Measurements from ENCODE around the gene POU6F2. TPM values are rescaled to one million over a fixed set of nuclear protein-coding genes. Genes with fewer than 3 reads are reported as not detected.

The POU6F2 gene
- total RNA-seq, 1 donor, result under 0.01 TPM

DNA sequence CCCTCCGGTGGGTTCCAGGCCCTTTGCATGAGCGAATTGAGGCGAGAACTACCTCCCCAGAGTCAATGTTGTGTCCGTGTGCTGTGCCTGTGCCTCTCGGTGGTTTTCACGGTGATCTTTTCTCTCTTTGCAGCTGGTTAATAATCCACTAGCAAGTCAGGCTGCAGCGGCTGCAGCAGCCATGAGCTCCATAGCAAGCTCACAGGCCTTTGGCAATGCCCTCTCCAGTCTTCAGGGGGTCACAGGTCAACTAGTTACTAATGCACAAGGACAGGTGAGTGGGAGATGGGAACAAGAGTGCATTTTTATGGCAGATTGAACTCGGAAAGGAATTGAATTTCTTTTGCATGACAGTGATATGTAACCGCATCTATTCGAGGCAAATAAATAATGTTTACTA is 428.8 kb downstream of the POU6F2 start:
- no peak overlapping the region for H3K4me3 ChIP-seq (ENCODE audit: low read depth, low read length)
- DNase-seq (ENCODE audit: low read depth), result no peak
- TF ChIP-seq, protein P1, sequence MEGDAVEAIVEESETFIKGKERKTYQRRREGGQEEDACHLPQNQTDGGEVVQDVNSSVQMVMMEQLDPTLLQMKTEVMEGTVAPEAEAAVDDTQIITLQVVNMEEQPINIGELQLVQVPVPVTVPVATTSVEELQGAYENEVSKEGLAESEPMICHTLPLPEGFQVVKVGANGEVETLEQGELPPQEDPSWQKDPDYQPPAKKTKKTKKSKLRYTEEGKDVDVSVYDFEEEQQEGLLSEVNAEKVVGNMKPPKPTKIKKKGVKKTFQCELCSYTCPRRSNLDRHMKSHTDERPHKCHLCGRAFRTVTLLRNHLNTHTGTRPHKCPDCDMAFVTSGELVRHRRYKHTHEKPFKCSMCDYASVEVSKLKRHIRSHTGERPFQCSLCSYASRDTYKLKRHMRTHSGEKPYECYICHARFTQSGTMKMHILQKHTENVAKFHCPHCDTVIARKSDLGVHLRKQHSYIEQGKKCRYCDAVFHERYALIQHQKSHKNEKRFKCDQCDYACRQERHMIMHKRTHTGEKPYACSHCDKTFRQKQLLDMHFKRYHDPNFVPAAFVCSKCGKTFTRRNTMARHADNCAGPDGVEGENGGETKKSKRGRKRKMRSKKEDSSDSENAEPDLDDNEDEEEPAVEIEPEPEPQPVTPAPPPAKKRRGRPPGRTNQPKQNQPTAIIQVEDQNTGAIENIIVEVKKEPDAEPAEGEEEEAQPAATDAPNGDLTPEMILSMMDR (IDR thresholded peaks at IDR 0.05; ENCODE audit: insufficient read depth, low read depth, low read length), result no peak

DNA sequence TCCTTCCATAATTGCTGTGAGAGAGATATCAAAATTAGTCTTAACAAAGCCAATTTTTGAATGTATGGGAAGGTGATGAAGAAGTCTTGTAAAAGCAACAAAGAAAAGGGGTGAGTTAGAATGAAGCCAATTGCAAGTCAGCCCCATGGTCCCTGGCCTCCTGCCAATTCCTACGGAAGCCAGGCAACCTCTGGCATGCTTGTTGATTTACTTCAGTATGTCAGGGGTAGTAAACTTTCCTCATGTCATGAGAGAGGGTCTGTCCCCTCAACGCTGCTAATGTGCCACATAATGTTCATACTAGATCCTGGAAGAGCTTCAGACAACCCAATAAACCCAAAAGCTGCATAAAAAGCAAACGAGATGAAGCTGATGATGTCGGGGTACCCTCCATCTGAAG is 429.4 kb downstream of the POU6F2 start:
- no peak overlapping the region for H3K4me3 ChIP-seq (ENCODE audit: low read depth, low read length)
- TF ChIP-seq, protein P1 (IDR thresholded peaks at IDR 0.05; ENCODE audit: insufficient read depth, low read depth, low read length), result no peak
- DNase-seq (ENCODE audit: low read depth), result no peak

DNA sequence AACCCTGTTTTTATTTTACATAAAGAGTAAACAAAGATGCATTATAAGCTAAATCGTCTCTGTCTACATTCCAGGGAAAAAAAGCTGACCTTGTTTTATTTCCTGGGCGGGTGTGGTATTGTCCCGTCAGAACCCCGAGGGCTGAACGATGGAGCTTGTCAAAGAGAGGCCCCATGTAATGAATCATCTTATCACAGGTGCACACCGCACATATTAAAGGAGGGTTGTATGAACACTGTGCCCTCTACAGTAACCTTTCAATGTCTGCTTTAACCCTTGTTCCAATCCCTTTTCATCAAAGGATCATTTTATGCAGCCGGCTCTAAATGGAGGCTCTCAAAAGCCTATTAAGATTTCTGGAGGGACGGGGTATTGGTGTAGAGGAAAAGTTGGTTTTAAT is 430.0 kb downstream of the POU6F2 start:
- TF ChIP-seq, protein P1 (IDR thresholded peaks at IDR 0.05; ENCODE audit: insufficient read depth, low read depth, low read length), result no peak
- H3K4me3 ChIP-seq (ENCODE audit: low read depth, low read length), result no peak overlapping the region
- DNase-seq (ENCODE audit: low read depth), result no peak

DNA sequence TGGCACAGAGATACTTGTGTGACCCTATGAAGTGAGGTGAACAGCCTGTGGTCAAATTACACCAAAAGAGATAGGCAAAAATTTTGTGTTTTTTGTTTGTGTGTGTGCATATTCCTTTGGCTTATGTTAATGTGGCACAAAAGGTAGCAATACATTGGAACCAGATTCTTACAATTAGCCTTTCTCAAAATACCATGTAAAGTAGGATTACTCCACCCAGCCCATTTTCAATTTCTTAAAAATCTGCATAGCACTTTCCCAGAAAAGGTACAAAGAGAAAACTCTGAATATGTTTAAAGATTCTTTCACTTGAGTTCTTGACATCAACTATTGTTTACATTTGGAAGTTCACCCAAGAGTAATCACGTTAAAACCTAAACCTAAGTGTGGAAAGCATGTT is 431.2 kb downstream of the POU6F2 start:
- no peak for DNase-seq (ENCODE audit: low read depth)
- TF ChIP-seq, protein P1 (IDR thresholded peaks at IDR 0.05; ENCODE audit: insufficient read depth, low read depth, low read length), result no peak
- H3K4me3 ChIP-seq (ENCODE audit: low read depth, low read length), result no peak overlapping the region

DNA sequence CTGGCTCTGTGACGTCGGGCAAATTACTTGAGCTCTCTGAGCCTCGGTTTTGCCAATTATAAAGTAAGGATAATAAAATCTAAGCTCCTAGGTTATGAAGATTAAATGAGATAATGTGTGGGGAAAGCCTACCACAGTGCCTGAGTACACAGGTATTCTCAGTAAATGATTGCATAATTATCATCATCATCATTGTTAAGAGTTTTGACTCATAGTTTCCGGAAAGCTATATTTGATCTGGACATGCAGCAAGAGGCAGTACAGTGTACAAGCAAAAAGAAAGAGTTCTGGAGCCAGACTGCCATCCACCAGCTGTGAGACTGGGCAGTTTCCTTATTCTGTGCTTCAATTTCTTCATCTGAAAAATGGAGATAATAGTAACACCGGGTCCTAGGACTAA is 432.9 kb downstream of the POU6F2 start:
- no peak for DNase-seq (ENCODE audit: low read depth)
- H3K4me3 ChIP-seq (ENCODE audit: low read depth, low read length), result no peak overlapping the region
- TF ChIP-seq, protein P1 (IDR thresholded peaks at IDR 0.05; ENCODE audit: insufficient read depth, low read depth, low read length), result no peak

DNA sequence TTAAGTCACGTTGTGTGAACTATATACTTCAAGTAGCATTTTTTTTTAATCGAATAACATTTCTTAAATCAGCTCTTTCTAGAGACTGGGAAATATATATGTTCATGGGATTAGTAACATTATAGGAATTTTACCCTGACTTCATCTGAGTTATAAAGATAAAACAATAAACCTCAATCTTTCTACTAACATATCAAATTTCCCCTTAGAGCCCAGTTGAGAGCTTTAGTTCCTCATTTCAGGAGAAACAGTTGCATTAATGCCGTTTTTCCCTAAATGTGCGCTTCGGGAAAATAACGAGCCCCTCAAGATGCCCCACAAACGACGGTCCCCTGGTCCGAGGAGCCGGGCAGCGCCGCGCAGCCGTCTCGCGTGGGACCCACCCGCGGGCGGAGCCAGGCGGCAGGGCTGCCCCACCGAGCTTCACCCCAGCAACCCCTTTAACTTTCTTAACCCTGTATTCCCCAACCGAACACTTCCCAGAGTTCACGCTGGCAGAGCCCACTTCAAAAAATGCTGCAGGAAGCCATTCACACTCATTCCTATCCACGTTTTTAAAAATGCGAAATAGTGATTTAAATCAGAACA is 436.0 kb downstream of the POU6F2 start:
- no peak for DNase-seq (ENCODE audit: low read depth)
- peak overlapping the region; percentile 62 for H3K4me3 ChIP-seq (ENCODE audit: low read depth, low read length)
- TF ChIP-seq, protein P1 (IDR thresholded peaks at IDR 0.05; ENCODE audit: insufficient read depth, low read depth, low read length), result no peak

Measured in fibroblast of villous mesenchyme (primary cell).